ENCODE data around the gene ATP2B3. TPM values are rescaled to one million over a fixed set of nuclear protein-coding genes. Genes with fewer than 3 reads are reported as not detected.

The ATP2B3 gene
- total RNA-seq, 1 donor from 2014 or later = 0.25 TPM

- no peak for TF ChIP-seq POLR2A (IDR thresholded peaks at IDR 0.05)
- TF ChIP-seq POLR2AphosphoS5 (IDR thresholded peaks at IDR 0.05; ENCODE audit: insufficient read depth in 1 of 2, low read depth in 1 of 2) = no peak
- no peak for TF ChIP-seq CTCF (IDR thresholded peaks at IDR 0.05)
- no peak overlapping the region for H3K27ac ChIP-seq
- intact Hi-C loops (cut with DNase I) = no loop called here
- DNase-seq (ENCODE audit: extremely low spot score in 2 of 2) = no peak
- H3K4me1 ChIP-seq = no peaks in the 10 kb centered on the region
- H3K4me3 ChIP-seq = no peak overlapping the region
- no peaks in the 10 kb centered on the region for H3K27me3 ChIP-seq
- H3K9me3 ChIP-seq = no peaks in the 10 kb centered on the region
- H3K36me3 ChIP-seq = no peaks in the 10 kb centered on the region
Measured at GRCh38 chrX:153631907-153632594, 114.6 kb downstream of the ATP2B3 start.

Other genes starting within 250 kb of the ATP2B3 start
- gene PNMA6F, start 195.9 kb upstream of the ATP2B3 start, total RNA-seq = not detected
- gene ZNF275, start 183.5 kb upstream of the ATP2B3 start, total RNA-seq = 7.6 TPM
- not detected for gene PNMA6E, start 116.3 kb upstream of the ATP2B3 start, total RNA-seq
- gene ZFP92, start 106.2 kb upstream of the ATP2B3 start, total RNA-seq = 0.25 TPM
- gene TREX2, start 71.6 kb upstream of the ATP2B3 start, total RNA-seq = 9.6 TPM
- 17.7 TPM for gene HAUS7, start 47.1 kb upstream of the ATP2B3 start, total RNA-seq
- gene BGN, start 22.7 kb upstream of the ATP2B3 start, total RNA-seq = 106 TPM
- gene CCNQ, start 81.5 kb downstream of the ATP2B3 start, total RNA-seq = 31.2 TPM
- 0.74 TPM for gene DUSP9, start 129.6 kb downstream of the ATP2B3 start, total RNA-seq
- gene PNCK, start 156.2 kb downstream of the ATP2B3 start, total RNA-seq = 9.3 TPM
- 29.2 TPM for gene SLC6A8, start 170.3 kb downstream of the ATP2B3 start, total RNA-seq
- gene BCAP31, start 206.7 kb downstream of the ATP2B3 start, total RNA-seq = 126 TPM
- gene ABCD1, start 207.2 kb downstream of the ATP2B3 start, total RNA-seq = 11.0 TPM
- 36.1 TPM for gene PLXNB3, start 246.6 kb downstream of the ATP2B3 start, total RNA-seq